ENCODE results near the gene ZFP36L1. TPM values are rescaled to one million over a fixed set of nuclear protein-coding genes. Genes with fewer than 3 reads are reported as not detected.

The ZFP36L1 gene
- total and polyA plus RNA-seq, 2 of the 13 experiments (the other 11 are each of a cell fraction or from before 2014, with no cell fraction given), result 7.4 to 10.2 TPM

GRCh38 chr14:68784978-68785533 lies 7.8 kb downstream of the ZFP36L1 start:
- intact Hi-C loops (cut with micrococcal nuclease; ENCODE audit: unreplicated experiment) (loop anchor here (2.0 to 10.0 kb wide), 6 partner anchors 22 to 536 kb away; no protein-coding TSS in a partner anchor), in situ Hi-C loops (cut with HindIII; ENCODE audit: extremely low pct_ligation_motif_present, low pct_unique_long_range_greater_than_20kb) (no loop called here)
- 71% methylated on average over 6 of the region's 6 CpGs for WGBS (ENCODE audit: low lambda C conversion rate)

More at GRCh38 chr14:68784978-68785533, 7.8 kb downstream of the ZFP36L1 start:
- no peaks in the 10 kb centered on the region for H3K9me3 ChIP-seq (ENCODE audit: low read length)
- H2AFZ ChIP-seq (ENCODE audit: low read length), result no peak overlapping the region
- peaks cover 4 to 12% of the 10 kb centered on the region in 2 experiments; a peak in 4 of 5 replicates for H3K36me3 ChIP-seq (replicated peaks in 1 of 2; ENCODE audit: control insufficient read depth in 1 of 2, insufficient read depth in 2 of 2, low read length in 2 of 2)
- ATAC-seq, result no peak
- no peak for DNase-seq (ENCODE audit: low spot score)
- H3K27me3 ChIP-seq (ENCODE audit: control insufficient read depth in 1 of 2, insufficient read depth in 2 of 2, low read length in 2 of 2), result no peaks in the 10 kb centered on the region
- peak overlapping the region in 1 of 3 experiments; percentile 34; a peak in 1 of 6 replicates for H3K4me3 ChIP-seq (replicated peaks in 1 of 3; ENCODE audit: insufficient read depth in 1 of 3, low read depth in 2 of 3, low read length in 3 of 3)
- H3K4me2 ChIP-seq (ENCODE audit: low read depth, low read length), result peak overlapping the region; percentile 100
- peak overlapping the region; percentile 100 for H3K27ac ChIP-seq (ENCODE audit: extremely low read length, insufficient read depth, low read length)
- no peak for FAIRE-seq
- H3K9ac ChIP-seq (ENCODE audit: insufficient read depth, low read depth, low read length), result peak overlapping the region; percentile 96
- H3K4me1 ChIP-seq (ENCODE audit: insufficient read depth, low read length), result peaks cover 98% of the 10 kb centered on the region
- BruUV-seq (replicated peaks), result TSS peak; percentile 78
- H4K20me1 ChIP-seq (ENCODE audit: insufficient read depth, low read length), result peaks cover 10% of the 10 kb centered on the region; the same call in 1 of the 2 replicates
- ChIA-PET CTCF (ENCODE audit: low intra/inter-chr PET ratio, low total read pairs) (no interaction called here), POLR2A (interaction anchor here (1.1 to 8.6 kb wide), 9 partner anchors 5 to 68 kb away, joined by 3 to 244 read pairs (median 10); partner anchors contain the start of gene ZFP36L1)
- no peak for TF ChIP-seq ZNF646 (CRISPR knock-in tag; IDR thresholded peaks at IDR 0.05)
- TF ChIP-seq ZFP36L1 (CRISPR knock-in tag; IDR thresholded peaks at IDR 0.05), result 0 out of 2 replicates have a peak, but pooled peaks have one; percentile 5
- 0 out of 2 replicates have a peak, but pooled peaks have one; percentile 7 for TF ChIP-seq ZNF703 (CRISPR knock-in tag; IDR thresholded peaks at IDR 0.05; ENCODE audit: borderline replicate concordance)
- 0 out of 2 replicates have a peak, but pooled peaks have one; percentile 10 for TF ChIP-seq MXD4 (CRISPR knock-in tag; IDR thresholded peaks at IDR 0.05)
- TF ChIP-seq ZNF280B (CRISPR knock-in tag; IDR thresholded peaks at IDR 0.05; ENCODE audit: borderline replicate concordance), result no peak
- TF ChIP-seq ZSCAN29 (CRISPR knock-in tag; conservative IDR thresholded peaks at IDR 0.05), result no peak
- TF ChIP-seq ONECUT2 (CRISPR knock-in tag; IDR thresholded peaks at IDR 0.05), result peak; percentile 5; the same call in 1 of the 2 replicates
- 0 out of 2 replicates have a peak, but pooled peaks have one; percentile 37 for TF ChIP-seq ZNF710 (CRISPR knock-in tag; IDR thresholded peaks at IDR 0.05; ENCODE audit: borderline replicate concordance)
- TF ChIP-seq ZNF274 (CRISPR knock-in tag; IDR thresholded peaks at IDR 0.05), result peak; percentile 44; the same call in 1 of the 2 replicates
- no peak for TF ChIP-seq PPARG (CRISPR knock-in tag; conservative IDR thresholded peaks at IDR 0.05)
- peaks cover 14% of the 10 kb centered on the region for H3K79me2 ChIP-seq (ENCODE audit: insufficient read depth, low read length)

Measured in HepG2 (cell line).